GM18517 (cell line): Measurements from ENCODE around the gene APAF1.
A peak's percentile ranks its signal among the peaks of the same experiment; 100 is the strongest.

Experiments
- ATAC-seq: cut with Tn5 transposase; IDR thresholded peaks from one replicate; pipeline ENCODE4 v1.9.1; 2021; ENCODE audit warnings: mild to moderate bottlenecking, moderate library complexity; ENCODE audit not compliant: unreplicated experiment

APAF1 gene

DNA sequence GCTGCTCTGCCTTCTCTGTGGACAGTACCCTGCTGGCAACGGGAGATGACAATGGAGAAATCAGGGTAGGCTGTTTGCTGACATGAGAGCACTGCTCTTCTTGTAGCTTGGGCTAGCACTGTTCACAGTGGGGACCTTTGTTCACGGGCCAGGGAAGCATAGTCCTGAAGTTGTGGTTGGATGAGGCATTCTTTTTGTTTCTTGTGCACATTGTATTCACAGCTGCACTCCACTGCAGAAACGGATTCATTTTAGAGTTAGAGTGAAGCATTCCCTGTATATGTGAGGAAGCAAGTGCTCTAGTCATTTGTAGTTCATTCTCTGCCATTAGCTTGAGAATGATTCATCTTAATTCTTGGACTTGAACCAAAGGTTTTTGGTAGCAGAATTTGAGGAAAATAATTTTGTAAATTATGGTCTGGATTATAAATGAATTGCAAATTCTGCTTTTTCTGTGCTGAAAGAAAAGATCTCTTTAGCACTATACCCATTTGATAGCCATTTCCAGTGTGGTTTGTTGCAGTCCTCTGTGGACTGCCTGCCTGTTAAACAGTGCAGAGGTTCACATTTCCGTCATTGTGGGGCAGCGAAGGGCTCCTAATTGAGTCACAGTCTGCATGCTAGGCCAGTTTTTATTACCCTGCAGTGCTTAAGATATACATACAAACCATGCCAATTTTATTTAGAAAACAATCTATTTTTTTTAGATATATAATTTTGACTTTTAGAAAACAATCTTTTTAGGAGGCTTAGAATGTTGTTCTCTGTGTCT is 80.6 kb downstream of the APAF1 start:
- ATAC-seq, result peak; percentile 69

DNA sequence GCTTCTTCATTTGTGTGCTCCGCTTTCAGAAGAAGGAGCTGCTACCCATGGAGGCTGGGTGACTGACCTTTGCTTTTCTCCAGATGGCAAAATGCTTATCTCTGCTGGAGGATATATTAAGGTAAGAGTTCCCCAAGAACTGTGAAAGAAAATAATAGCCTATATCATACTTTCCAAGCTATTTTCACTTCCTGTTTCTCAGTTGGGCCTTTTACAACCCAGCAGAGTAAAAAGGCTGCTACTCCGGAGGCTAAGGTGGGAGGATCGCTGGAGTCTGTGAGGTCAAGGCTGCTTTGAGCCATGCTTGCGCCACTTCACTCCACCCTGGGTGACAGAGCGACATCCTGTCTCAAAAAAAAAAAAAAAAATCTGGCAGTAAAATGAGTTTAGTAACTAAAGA is 82.1 kb downstream of the APAF1 start:
- no peak for ATAC-seq

DNA sequence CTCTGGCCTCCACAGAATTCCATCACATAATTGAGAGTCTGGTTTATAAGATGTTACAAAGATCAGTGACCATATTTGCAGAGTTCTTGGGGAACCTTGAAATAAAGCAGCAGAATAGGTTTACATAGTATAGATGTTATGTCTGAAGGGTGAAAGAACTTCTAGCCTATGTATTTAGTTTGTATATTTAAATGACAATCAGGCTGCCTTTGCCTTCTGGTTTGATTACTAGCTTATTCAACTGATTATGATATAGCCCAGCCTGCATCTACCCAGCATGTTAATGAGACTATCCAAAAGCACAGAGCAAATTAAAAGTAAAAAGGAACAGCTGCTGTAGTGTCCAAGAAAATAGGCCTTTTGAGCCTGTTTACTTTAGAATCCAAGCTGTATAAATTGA is 85.3 kb downstream of the APAF1 start:
- no peak for ATAC-seq

DNA sequence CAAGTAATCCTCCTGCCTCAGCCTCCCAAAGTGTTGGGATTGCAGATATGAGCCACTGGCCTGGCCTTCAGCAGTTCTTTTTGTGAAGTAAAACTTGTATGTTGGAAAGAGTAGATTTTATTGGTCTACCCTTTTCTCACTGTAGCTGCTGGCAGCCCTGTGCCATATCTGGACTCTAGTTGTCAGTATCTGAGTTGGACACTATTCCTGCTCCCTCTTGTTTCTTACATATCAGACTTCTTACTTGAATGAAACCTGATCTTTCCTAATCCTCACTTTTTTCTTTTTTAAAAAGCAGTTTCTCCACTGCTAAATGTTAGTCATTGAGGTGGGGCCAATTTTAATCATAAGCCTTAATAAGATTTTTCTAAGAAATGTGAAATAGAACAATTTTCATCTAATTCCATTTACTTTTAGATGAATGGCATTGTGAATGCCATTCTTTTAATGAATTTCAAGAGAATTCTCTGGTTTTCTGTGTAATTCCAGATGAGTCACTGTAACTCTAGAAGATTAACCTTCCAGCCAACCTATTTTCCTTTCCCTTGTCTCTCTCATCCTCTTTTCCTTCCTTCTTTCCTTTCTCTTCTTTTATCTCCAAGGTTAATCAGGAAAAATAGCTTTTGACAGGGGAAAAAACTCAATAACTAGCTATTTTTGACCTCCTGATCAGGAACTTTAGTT is 88.7 kb downstream of the APAF1 start:
- ATAC-seq, result no peak

DNA sequence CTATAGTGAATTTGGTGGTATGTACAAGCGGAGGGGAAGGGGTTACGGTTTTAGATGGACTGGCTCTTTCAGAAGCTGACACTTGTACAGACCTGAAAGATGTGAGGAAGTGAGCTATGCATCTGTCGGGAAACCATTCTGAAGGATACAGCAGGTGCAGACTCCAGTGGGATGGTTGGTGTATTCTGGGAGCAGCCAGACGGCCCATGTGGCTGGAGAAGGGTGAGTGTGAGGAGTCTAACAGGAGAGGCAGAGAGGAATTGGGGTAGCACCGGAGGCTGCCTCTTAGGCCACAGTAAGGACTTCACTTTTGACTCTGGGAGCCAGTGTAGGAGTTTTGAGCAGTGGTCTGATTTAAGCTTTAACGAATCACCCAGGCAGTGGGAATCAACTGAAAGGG is 90.7 kb downstream of the APAF1 start:
- no peak for ATAC-seq

DNA sequence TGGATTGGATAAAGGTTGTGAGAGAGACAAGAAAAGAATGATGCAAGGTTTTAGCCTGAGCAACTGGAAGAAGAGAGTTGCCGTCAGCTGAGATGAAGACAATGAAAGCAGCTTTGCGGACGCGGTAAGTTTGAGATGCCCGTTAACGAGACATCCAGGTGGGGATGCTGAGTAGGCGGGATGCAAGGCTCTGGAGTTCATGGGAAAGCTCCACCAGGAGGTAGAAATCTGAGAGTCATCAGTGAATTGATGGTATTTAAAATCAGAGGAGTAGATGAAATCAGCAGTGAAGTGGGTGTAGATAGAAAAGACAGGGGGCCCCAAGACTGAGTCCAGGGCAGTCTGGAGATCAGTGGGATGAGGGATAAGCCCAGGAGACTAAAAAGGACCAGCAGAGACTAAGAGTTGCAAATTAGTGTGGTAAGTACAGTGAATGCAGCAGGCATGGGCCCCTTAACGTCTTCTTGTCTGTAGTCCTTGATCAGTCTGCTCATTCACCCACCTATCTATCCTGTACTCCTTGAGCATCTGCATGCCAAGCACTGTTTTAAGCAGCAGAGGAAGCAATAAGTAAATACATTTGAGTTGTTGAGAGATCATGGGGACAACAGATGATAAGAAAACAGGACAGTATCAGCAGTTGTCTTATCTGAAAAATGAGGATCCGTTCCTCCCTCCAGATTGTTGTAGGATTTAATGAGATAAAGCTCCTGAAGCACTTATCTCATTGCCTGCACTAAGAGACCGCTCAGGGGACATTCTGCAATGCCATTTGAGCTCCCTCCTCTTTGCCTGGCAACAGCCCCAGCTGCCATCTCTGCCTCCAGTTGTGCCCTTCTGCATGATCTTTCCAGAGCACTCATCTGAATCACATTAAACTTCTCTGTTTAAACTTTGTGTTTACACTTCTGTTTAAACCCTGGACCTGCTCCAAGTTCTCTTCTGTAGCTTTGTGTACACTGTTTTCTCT is 91.5 kb downstream of the APAF1 start:
- ATAC-seq, result no peak

DNA sequence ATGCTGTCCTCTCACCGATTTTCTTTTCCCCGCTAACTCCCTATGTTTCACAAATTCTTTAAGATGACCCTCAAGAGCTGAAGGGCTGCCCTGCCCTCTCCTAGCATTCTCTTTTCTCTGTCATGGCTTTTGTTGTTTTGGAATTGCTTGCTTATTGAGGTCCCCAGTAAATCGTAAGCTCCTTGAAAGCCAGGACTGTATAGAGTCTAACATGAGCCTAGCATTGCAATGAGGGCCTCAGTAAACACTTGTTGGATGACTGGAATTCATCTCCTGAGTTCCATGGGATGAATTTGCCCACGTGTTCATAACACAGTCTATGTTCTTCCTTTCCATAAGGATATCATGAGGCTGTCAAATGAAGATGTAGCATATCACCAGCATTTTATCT is 92.2 kb downstream of the APAF1 start:
- no peak for ATAC-seq

DNA sequence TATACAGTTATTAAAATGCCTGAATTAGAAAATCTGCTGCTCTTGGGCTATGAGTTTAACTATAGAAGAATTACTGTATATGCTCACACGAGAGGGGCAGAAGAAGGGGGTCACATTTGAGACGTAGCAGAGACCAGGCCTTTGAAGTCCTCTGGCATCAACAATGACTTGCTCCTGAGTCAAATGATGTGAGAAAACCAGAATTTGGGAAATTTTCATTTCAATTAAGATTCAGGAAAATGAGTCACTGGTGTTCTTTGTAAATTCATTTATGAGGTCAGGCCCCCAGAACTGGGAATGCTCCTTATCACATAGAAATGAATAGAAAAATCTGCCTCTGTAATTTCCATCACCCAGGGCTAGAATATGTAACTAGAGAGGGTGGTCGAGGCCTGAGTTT is 92.9 kb downstream of the APAF1 start:
- no peak for ATAC-seq

DNA sequence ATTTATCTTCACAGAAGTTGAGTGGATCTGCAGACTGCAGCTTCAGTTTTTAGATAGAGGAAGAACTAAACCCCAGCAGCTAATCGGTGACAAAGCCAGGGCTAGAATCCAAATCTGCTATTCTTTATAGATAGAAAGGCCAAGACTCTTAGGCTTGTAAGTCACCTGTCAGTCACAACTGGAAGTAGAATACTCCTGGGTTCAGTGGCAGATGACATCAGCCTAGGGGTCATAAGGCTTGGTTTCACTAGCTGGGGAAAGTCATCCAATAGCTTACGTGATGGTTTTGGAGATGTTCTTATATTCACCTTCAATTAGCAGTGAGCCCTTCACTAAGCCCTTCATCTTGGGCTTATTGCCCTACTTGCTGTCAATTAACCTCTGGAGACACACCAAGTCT is 93.4 kb downstream of the APAF1 start:
- ATAC-seq, result no peak

DNA sequence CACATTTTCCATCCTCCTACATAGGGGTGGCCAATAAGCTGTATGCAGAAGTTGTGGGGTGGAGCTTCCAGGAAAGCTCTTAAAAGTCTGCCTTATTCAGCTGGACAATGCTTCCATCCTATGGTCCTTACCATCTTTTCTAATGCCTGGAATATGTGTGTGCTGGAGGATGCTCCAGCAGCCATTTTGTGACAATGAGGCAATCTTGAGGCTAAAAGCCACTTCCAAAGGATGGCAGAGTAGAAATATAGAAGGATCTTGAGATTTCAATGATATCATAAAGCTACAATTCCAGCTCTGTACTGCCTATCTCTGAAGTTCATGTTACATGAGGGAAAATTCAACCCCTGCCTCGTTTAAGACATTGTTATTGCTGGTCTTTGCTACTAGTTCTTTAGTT is 95.7 kb downstream of the APAF1 start:
- ATAC-seq, result no peak

DNA sequence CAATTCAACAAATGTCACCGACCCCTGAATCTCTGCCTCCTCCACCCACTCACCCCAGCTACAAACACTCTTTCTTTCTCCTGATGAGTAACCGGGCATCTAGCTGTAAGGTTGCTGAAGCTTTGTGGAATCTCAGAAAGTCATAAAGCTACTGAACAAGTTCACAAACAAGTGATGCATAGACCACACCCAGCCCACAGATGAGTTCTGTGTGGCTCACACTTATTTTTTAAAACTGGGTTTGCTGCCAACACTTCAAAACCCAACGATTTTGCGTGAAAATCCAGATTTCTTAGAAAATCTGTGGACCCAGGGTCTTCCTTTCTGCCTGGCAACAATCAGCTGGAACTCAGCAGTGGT is 96.1 kb downstream of the APAF1 start:
- no peak for ATAC-seq

DNA sequence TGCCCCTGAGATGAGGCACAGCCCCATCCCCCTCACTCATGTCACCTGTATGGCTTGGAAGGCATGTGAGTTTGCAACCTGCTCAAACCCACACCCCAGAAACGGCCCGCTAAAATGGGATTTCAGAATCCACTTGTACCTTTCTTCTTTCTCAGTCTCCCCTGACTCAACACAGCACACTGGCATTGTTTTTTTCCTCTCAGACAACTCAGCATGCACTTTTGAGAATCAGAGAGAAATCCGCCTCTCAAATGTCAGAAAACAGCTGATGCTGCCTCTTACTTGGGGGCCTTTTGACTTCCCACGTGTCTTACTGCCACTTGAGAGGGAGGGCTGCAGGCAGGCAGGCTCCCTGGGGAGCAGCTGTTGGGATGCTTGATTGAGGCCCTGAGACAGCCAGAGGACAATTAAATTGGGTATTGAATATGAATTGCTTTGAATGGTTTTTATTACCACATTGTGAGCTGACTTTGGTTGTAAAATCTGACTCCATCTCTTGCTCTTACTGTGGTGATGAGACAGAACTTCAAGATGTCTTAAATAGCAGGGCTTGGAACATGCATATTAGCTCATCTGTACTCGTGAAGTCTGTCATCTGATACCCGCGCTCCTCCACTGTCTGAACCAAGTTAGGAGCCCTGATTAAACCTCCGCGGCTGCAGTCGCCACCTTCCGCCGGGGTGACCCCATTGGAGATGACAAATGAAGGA is 96.6 kb downstream of the APAF1 start:
- ATAC-seq, result no peak

DNA sequence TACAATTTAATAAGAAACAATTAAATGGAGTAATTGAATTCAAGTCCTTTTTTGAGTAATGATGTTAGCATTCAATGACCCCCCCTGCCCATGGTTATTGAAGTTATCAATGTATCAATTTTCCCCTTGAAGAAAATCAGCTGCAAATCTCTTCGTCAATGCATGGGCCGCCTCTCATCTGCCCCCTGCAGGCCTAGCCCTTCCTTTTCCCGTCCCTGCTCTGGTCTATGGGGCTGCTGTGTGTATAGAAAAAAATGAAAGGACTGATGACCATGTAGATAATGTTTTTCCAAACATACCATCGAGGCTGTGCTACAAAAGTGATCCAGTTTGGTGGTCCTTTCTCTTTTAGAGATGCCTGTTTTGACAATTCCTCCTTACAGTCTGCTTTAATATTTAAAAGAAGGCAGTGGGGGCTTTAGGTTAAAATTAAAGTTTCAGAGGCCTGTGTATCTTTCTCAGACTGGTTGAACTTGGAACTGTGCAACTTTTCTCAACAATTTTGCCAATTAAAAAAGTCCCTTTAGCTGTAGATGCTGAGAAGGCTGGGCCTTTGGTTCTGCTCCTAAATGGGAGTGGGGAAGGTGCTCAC is 98.4 kb downstream of the APAF1 start:
- peak; percentile 51 for ATAC-seq

DNA sequence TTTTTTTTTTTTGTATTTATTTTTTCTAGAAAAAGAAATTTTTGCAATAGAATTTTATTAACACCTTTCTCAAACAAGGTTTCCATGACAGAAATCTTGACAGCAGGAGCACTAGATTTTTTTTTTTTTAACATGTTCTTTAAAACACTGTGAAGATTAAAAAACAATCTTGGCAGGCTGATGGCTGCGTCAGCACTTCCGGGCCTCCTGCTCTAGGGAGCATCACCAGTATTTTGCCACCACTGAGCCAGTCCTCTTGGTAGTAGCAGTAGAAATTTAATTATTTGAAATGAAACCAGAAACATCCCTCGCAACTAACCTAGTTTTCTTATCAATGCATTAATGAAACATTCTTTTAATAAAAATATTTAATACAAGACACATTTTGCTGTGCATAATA is 99.6 kb downstream of the APAF1 start:
- no peak for ATAC-seq

DNA sequence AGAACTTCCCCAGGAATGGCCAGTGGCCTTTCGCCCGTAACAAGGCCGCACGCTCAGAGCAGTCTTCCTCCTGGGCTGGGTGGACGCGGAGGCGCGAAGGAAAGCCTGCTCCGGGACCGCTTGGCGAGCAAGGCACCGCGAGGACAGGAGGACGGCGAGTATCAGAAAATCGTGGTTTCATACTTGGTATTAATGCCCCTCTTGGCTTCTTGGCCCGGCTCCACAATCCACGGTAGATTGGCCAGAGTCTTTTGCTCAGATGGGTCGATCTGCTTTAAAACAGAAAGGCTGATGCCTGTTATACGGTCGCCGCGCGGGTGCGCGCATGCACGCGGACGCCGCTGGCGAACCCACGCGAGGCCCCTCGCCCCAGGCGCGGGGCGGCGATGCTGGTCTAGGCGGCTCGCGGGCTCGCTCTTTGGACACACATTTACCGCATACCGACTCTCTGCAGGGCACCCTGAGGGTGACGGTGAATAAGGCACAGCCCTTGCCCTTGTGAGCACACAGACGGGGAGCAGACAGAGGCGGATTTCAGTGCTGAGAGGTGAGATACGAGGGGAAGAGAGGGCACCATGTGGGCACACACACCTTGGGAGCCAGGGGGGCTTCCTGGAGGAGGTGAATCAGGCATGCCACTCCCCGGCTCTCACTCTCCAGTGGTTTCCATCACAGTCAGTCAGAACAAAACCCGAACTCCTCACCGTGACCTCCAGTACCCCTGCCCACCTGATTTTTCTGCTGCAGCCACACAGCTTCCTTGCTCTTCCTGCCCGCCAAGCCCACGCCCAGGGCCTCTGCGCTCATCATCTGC is 100.7 kb downstream of the APAF1 start:
- ATAC-seq, result no peak

DNA sequence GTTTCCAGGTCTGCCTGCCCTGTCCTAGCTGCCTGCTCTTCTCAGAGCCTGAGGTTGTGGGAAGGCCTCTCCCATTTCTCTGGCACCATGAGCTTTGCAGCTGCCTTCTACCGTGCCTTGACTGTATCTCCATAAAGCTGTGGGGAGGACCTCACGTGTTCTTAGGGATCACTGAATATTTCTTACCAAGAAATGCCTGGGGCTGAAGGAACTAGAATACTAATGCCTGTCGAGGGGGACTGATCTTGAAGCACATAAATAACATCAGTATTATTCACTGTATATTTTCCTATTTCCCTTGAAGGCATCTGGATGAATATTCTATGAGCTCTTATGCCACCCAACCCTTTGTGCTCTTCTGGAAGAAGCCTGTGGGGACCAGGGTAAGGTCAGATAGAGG is 103.4 kb downstream of the APAF1 start:
- ATAC-seq, result no peak

DNA sequence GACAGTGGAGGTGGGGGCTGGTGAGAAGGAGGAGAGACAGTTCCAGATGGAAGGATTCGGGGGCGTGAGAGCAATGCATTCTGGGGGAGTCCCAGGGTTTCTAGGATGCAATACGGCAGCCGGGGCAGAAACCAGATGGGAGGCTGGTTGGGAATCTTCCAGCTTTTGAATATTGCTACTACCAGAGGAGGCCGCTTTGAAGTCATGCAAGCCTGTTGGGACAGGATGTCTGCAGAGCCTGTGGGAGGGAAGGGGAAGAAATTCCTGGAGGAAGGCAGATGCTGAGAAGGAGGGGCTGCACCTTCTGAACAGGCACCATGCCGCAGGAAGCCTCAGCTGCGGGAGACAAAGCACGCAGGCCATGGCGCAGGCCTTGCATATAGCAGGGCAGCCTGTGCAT is 105.4 kb downstream of the APAF1 start:
- no peak for ATAC-seq

DNA sequence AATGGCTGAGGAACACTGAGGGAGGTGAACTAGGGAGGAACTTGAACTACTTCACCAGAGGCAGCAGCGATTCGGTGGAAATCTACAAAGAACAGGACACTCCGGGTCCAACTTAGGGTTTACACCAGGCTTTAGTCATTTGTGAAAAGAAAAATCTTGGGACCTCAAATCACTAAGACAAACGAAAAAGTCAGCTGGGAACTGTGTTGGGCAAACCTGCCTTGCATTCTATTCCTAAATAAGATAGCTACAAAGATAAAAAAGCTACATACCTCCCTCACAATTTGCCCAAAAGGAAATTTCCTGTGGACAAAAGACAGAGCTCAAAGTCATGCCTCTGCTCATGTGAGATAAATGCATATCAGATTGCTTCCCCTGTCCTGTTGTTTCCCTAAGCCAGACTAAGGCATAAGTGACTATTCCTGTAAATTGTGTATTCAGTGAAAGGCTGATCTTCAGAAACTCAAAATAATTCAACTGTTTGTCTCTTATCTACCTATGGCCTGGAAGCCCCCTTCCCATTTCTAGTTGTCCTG is 106.6 kb downstream of the APAF1 start:
- ATAC-seq, result no peak

DNA sequence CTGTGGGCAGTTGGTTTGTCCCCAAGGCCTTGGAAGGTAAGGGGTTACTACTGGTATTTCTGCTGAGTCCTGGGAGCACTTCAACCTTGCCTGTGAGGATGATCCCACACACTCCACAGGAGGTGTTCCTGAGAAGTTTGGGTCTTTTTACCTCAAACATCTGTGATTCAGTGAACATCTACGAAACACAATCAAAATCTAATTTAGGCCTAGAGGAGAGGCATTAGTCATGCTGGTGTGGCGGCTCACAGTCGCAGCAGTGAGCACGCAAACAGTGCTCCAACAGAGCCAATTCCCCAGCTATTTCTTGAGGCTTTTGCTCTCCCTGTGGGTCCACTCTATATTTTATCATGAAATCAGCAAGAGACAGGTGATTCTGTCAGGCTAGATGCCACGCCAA is 107.6 kb downstream of the APAF1 start:
- no peak for ATAC-seq

DNA sequence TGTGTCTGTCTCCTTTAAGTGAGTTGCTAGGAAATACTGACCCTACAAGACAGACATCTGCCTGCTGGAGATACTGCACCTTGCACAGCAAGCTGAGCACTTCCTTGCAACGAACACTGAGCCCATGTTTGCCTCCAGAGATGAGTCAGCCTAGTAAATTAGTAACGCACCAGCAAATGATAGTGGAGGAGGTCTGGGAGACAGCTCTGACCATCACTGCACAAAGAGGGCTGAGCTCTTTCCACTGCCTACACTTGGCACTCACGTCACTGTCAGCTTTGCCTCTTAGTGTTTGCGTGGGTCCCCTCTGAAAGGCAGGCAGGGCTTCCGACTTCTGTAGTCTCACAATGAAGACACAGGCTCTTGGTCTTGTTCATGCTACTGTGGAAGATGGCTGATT is 109.0 kb downstream of the APAF1 start:
- peak; percentile 100 for ATAC-seq
